Measurements from ENCODE around the gene IGFBP7.
A peak's percentile ranks its signal among the peaks of the same experiment; 100 is the strongest.
"Not testable (repeated sequence)": the region's sequence is repeated elsewhere in the genome, so short reads cannot be mapped to it uniquely, and the experiment has no call there.

Gene IGFBP7

GRCh38 chr4:57065730-57066482 is 44.3 kb downstream of the IGFBP7 start:
- Histone ChIP-seq H3K27ac (no peak overlapping the region), H3K4me3 (peak overlapping the region; percentile 61), H3K9ac (ENCODE audit: insufficient read length) (no peak overlapping the region), H3K36me3 (ENCODE audit: insufficient read depth, low read length) (no peaks in the 10 kb centered on the region), H3K9me3 (ENCODE audit: low read depth, low read length) (no peaks in the 10 kb centered on the region)
- DNase-seq (ENCODE audit: low read depth, low spot score): no peak
- TF ChIP-seq POLR2AphosphoS5 (IDR thresholded peaks at IDR 0.05; ENCODE audit: borderline replicate concordance, low read depth, low read length) (no peak), EZH2 (IDR thresholded peaks at IDR 0.05) (no peak), FOXP2 (optimal IDR thresholded peaks at IDR 0.05; ENCODE audit: control extremely low read depth, extremely low read length, insufficient read depth) (no peak)

DNA sequence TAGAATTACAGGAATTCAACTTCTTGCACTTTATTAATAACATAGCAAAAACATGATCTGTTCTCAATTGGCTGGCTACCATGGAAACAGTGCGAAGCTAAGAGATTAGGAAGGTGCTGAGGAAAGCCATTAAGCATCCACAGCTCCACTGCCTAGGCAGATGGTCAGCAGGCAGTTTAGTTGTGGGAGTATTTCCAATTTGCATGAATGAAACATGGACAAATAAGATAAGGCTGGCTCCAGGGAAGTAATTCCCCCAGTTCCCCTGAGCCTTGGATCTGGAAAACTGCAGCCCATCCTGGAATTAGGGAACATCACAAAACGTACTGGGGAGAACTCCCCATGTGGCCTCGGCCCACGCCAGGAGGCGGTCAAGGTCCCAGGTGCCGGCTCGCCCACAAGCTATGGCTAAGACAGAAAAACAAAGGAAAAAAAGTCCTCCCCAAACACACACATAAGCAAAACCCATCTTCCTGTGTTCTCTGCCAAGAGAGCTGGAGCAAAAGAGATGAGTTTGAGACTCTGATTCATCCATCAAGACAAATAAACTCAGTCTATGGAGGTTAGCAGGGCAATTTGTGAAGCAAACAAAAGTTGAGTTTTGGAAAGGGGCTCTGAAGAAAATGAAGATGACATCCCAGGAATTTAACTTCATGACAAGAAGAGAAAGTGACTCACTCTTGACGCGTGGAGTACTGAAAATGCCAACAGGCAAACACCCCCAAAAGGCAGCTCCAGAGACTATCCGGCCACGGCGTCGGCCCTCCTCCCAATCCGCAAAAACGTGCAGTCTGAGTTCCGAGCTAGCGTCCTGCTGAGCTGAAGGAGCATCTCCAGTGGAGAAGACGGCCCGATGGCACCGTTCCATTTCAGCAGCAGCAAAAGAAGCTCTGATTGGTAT is 45.1 kb downstream of the IGFBP7 start:
- H3K4me3 ChIP-seq: peak overlapping the region; percentile 61
- no peak overlapping the region for H3K9ac ChIP-seq (ENCODE audit: insufficient read length)
- TF ChIP-seq POLR2AphosphoS5 (IDR thresholded peaks at IDR 0.05; ENCODE audit: borderline replicate concordance, low read depth, low read length) (no peak), FOXP2 (optimal IDR thresholded peaks at IDR 0.05; ENCODE audit: control extremely low read depth, extremely low read length, insufficient read depth) (no peak), EZH2 (IDR thresholded peaks at IDR 0.05) (no peak)
- H3K27ac ChIP-seq: no peak overlapping the region
- H3K36me3 ChIP-seq (ENCODE audit: insufficient read depth, low read length): no peaks in the 10 kb centered on the region
- no peaks in the 10 kb centered on the region for H3K9me3 ChIP-seq (ENCODE audit: low read depth, low read length)
- no peak for DNase-seq (ENCODE audit: low read depth, low spot score)

GRCh38 chr4:57064120-57064519 is 46.1 kb downstream of the IGFBP7 start:
- DNase-seq (ENCODE audit: low read depth, low spot score): no peak
- no peaks in the 10 kb centered on the region for H3K36me3 ChIP-seq (ENCODE audit: insufficient read depth, low read length)
- no peak overlapping the region for H3K9ac ChIP-seq (ENCODE audit: insufficient read length)
- no peaks in the 10 kb centered on the region for H3K9me3 ChIP-seq (ENCODE audit: low read depth, low read length)
- H3K27ac ChIP-seq: no peak overlapping the region
- H3K4me3 ChIP-seq: no peak overlapping the region
- TF ChIP-seq EZH2 (IDR thresholded peaks at IDR 0.05) (no peak), FOXP2 (optimal IDR thresholded peaks at IDR 0.05; ENCODE audit: control extremely low read depth, extremely low read length, insufficient read depth) (no peak), POLR2AphosphoS5 (IDR thresholded peaks at IDR 0.05; ENCODE audit: borderline replicate concordance, low read depth, low read length) (no peak)

DNA sequence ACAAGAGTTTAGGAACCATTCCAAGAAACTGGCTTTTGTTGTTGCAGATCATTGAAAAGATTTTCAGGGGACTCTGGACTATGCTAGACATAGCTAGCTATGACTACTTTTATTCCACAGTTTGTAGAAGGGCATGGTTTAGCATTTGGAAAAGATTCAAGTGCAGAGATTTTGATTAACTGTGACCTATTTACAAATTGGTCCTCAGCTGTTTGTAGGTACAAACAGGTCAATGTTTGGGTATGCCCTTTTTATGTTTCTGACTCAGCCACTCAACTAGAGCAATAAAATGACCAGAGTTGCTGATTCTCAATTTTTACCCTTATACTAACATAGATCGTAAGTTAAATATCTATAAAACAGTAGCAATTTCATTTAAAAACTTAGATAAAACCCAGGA is 46.7 kb downstream of the IGFBP7 start:
- no peak overlapping the region for H3K9ac ChIP-seq (ENCODE audit: insufficient read length)
- no peaks in the 10 kb centered on the region for H3K36me3 ChIP-seq (ENCODE audit: insufficient read depth, low read length)
- no peak overlapping the region for H3K4me3 ChIP-seq
- no peak for DNase-seq (ENCODE audit: low read depth, low spot score)
- TF ChIP-seq POLR2AphosphoS5 (IDR thresholded peaks at IDR 0.05; ENCODE audit: borderline replicate concordance, low read depth, low read length): no peak
- TF ChIP-seq FOXP2 (optimal IDR thresholded peaks at IDR 0.05; ENCODE audit: control extremely low read depth, extremely low read length, insufficient read depth): no peak
- no peak for TF ChIP-seq EZH2 (IDR thresholded peaks at IDR 0.05)
- no peak overlapping the region for H3K27ac ChIP-seq
- H3K9me3 ChIP-seq (ENCODE audit: low read depth, low read length): no peaks in the 10 kb centered on the region

- no peak overlapping the region for H3K27ac ChIP-seq
Measured at GRCh38 chr4:57061395-57061794, 48.8 kb downstream of the IGFBP7 start.

DNA sequence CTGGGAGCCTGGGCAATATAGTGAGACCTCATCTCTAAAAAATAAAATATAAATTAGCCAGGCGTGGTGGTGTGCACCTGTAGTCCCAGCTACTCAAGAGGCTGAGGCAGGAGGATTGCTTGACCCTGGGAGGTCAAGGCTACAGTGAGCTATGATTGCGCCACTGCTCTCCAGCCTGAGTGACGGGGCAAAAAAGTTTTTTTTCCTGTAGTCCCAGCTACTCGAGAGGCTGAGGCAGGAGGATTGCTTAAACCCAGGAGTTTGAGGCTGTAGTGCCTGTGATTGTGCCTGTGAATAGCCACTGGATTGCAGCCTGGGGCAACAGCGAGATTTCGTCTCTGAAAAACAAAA is 49.5 kb downstream of the IGFBP7 start:
- not testable (repeated sequence) for H3K4me3 ChIP-seq; H3K36me3 ChIP-seq (ENCODE audit: insufficient read depth, low read length); H3K27ac ChIP-seq; H3K9ac ChIP-seq (ENCODE audit: insufficient read length); H3K9me3 ChIP-seq (ENCODE audit: low read depth, low read length); DNase-seq (ENCODE audit: low read depth, low spot score)

More at GRCh38 chr4:57061395-57061794, 48.8 kb downstream of the IGFBP7 start:
- Histone ChIP-seq H3K4me3 (no peak overlapping the region), H3K36me3 (ENCODE audit: insufficient read depth, low read length) (no peaks in the 10 kb centered on the region), H3K9ac (ENCODE audit: insufficient read length) (no peak overlapping the region), H3K9me3 (ENCODE audit: low read depth, low read length) (no peaks in the 10 kb centered on the region)
- TF ChIP-seq POLR2AphosphoS5 (IDR thresholded peaks at IDR 0.05; ENCODE audit: borderline replicate concordance, low read depth, low read length) (no peak), EZH2 (IDR thresholded peaks at IDR 0.05) (no peak), FOXP2 (optimal IDR thresholded peaks at IDR 0.05; ENCODE audit: control extremely low read depth, extremely low read length, insufficient read depth) (no peak)
- DNase-seq (ENCODE audit: low read depth, low spot score): no peak

DNA sequence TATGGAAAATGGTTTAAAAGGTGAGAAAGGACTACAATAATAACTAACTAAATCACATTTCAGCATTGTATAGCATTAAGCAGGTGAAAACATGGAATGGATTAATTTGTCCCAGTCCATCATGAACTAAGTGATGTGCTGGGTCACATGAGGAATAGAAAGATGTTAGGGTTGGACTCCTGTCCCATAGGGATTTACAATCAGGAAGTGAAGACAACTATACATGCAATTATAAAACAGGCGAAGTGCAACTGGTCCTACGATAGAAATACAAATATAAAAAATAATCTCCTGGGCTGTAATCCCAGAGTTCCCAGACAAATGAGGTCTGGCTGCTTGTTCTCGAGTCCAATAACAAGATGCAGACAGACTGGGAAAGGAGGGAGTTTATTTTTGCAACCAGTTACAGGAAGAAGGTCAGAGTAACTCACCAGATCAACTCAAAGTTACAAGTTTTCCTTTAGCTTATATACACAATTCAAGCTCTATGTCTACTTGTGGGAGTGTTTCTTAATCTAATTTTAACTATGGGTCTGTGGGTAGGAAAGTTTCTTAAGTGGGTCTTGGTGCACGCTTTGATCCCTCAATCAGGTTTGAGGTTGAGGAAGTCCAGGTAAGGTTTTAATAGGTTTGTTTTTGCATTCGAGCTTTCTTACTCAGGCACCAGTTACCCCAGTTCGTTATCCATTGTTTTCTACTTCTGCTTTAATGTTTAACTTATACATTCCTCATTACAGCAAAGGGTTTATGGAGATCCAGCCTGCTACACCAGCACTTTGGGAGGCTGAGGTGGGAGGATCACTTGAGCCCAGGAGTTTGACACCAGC is 50.1 kb downstream of the IGFBP7 start:
- no peaks in the 10 kb centered on the region for H3K36me3 ChIP-seq (ENCODE audit: insufficient read depth, low read length)
- H3K27ac ChIP-seq: no peak overlapping the region
- DNase-seq (ENCODE audit: low read depth, low spot score): no peak
- H3K9me3 ChIP-seq (ENCODE audit: low read depth, low read length): no peaks in the 10 kb centered on the region
- H3K9ac ChIP-seq (ENCODE audit: insufficient read length): no peak overlapping the region
- TF ChIP-seq POLR2AphosphoS5 (IDR thresholded peaks at IDR 0.05; ENCODE audit: borderline replicate concordance, low read depth, low read length) (no peak), FOXP2 (optimal IDR thresholded peaks at IDR 0.05; ENCODE audit: control extremely low read depth, extremely low read length, insufficient read depth) (no peak), EZH2 (IDR thresholded peaks at IDR 0.05) (no peak)
- no peak overlapping the region for H3K4me3 ChIP-seq

DNA sequence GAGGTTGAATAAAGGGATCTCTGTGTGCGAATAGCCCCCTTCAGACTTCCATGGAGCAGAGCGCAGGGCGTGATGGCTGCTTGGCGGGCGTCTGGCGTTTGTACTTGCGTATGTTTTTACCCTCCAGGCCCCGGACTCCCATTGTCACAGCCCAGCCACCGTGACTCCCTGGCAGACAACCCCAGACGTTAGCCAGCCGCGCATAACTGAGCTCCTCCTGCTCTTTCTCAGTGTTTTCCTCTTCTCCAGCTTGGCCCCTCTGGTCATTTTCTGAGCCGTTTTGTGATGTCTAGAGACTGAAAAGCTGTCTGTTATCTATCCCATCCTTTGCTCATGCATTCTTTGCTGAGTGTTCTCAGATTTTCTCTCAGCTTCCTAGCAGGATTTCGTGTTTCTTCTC is 54.3 kb downstream of the IGFBP7 start:
- Histone ChIP-seq H3K4me3 (no peak overlapping the region), H3K9me3 (ENCODE audit: low read depth, low read length) (no peaks in the 10 kb centered on the region), H3K27ac (no peak overlapping the region), H3K9ac (ENCODE audit: insufficient read length) (no peak overlapping the region), H3K36me3 (ENCODE audit: insufficient read depth, low read length) (no peaks in the 10 kb centered on the region)
- no peak for DNase-seq (ENCODE audit: low read depth, low spot score)
- TF ChIP-seq EZH2 (IDR thresholded peaks at IDR 0.05) (no peak), FOXP2 (optimal IDR thresholded peaks at IDR 0.05; ENCODE audit: control extremely low read depth, extremely low read length, insufficient read depth) (no peak), POLR2AphosphoS5 (IDR thresholded peaks at IDR 0.05; ENCODE audit: borderline replicate concordance, low read depth, low read length) (no peak)
